22Rv1 (cell line): ENCODE measurements around the gene ZNF17.

Experiments used
- H3K27ac ChIP-seq: fragments of 450-650 bp; 2 replicates; pipeline ENCODE4 v1.5.1; 2017
- CTCF ChIP-seq: fragments of 450-650 bp; IDR thresholded peaks from 2 replicates; pipeline ENCODE4 v1.5.1; 2017; ENCODE audit warnings: mild to moderate bottlenecking
- ZFX ChIP-seq: fragments of 450-650 bp; IDR thresholded peaks from 2 replicates; pipeline ENCODE4 v1.6.1; 2017; ENCODE audit warnings: antibody characterized with exemption, borderline replicate concordance

The ZNF17 gene

GRCh38 chr19:57435062-57435978 lies 24.4 kb downstream of the ZNF17 start, which contains the start of gene ZNF749:
Gene ZNF749 (plus strand): TSS chr19:57435325. CDS start chr19:57435579, 254 bp downstream.
- H3K27ac ChIP-seq = peak within 1 kb of the TSS; percentile 73
- TF ChIP-seq CTCF = no peak
- TF ChIP-seq ZFX = no peak

GRCh38 chr19:57436417-57436816 lies 25.5 kb downstream of the ZNF17 start:
- no peak overlapping the region for H3K27ac ChIP-seq
- no peak for TF ChIP-seq CTCF
- no peak for TF ChIP-seq ZFX

- TF ChIP-seq ZFX (no peak), CTCF (no peak)
- H3K27ac ChIP-seq = no peak overlapping the region
Measured at GRCh38 chr19:57437931-57438330, 27.0 kb downstream of the ZNF17 start.

- H3K27ac ChIP-seq = no peak overlapping the region
- no peak for TF ChIP-seq ZFX
- no peak for TF ChIP-seq CTCF
Measured at GRCh38 chr19:57438925-57439324, 28.0 kb downstream of the ZNF17 start.

- TF ChIP-seq ZFX (no peak), CTCF (no peak)
- no peak overlapping the region for H3K27ac ChIP-seq
Measured at GRCh38 chr19:57441979-57442752, 31.2 kb downstream of the ZNF17 start.

GRCh38 chr19:57443121-57443696 lies 32.2 kb downstream of the ZNF17 start:
- TF ChIP-seq CTCF (no peak), ZFX (no peak)
- no peak overlapping the region for H3K27ac ChIP-seq
